H1 (cell line): ENCODE measurements around the gene ABCB11. TPM values are rescaled to one million over a fixed set of nuclear protein-coding genes. Genes with fewer than 3 reads are reported as not detected.
"Not testable (repeated sequence)": the region's sequence is repeated elsewhere in the genome, so short reads cannot be mapped to it uniquely, and the experiment has no call there.

Source experiments
- CTCF ChIA-PET: fragments of 300-600 bp; sonication (Branson Sonifier 250); formaldehyde crosslinking; loops from one replicate; lab custom pipeline; 2021; ENCODE audit not compliant: partially characterized antibody; lab: Charles Lee
- POLR2A ChIA-PET: fragments of 300-600 bp; sonication (Branson Sonifier 250); formaldehyde crosslinking; loops from one replicate; lab custom pipeline; 2021; ENCODE audit warnings: inconsistent platforms; ENCODE audit not compliant: partially characterized antibody; lab: Charles Lee
- DNase-seq, 2 experiments: peaks; one replicate each; pipeline versions ENCODE4 v3.0.0 to v3.0.0-alpha.2; 2010 to 2022; ENCODE audit warnings: low spot score in 2 of 2, low read depth in 1 of 2, mixed read lengths in 1 of 2
- FAIRE-seq: peaks from 2 replicates; lab custom pipeline; 2011; peaks lifted over from hg19 to GRCh38; lab: Jason Lieb, UNC
- H2AFZ ChIP-seq: 2 replicates; pipeline ENCODE4 v1.8.1; 2012; ENCODE audit warnings: low read length, inconsistent platforms
- H2AK5ac ChIP-seq: 2 replicates; pipeline ENCODE4 v1.6.1; 2013; ENCODE audit warnings: low read depth, low read length
- H2BK120ac ChIP-seq: replicated peaks from 2 replicates; pipeline ENCODE3; 2013; ENCODE audit warnings: low read depth, low read length, inconsistent platforms
- H2BK12ac ChIP-seq: 2 replicates; pipeline ENCODE4 v1.6.1; 2013; ENCODE audit warnings: low read depth, low read length
- H2BK15ac ChIP-seq: 2 replicates; pipeline ENCODE4 v1.6.1; 2013; ENCODE audit warnings: low read length
- H2BK20ac ChIP-seq: 2 replicates; pipeline ENCODE4 v1.6.1; 2013; ENCODE audit warnings: low read length
- H2BK5ac ChIP-seq: 2 replicates; pipeline ENCODE4 v1.6.1; 2013; ENCODE audit warnings: low read depth, low read length
- H3K14ac ChIP-seq: 2 replicates; pipeline ENCODE4 v1.6.1; 2013; ENCODE audit warnings: inconsistent platforms; ENCODE audit not compliant: insufficient read length
- H3K18ac ChIP-seq: 2 replicates; pipeline ENCODE4 v1.6.1; 2013; ENCODE audit warnings: low read length; ENCODE audit errors: extremely low read depth
- H3K23ac ChIP-seq: 2 replicates; pipeline ENCODE4 v1.6.1; 2013; ENCODE audit warnings: inconsistent platforms; ENCODE audit not compliant: insufficient read length
- H3K23me2 ChIP-seq: 2 replicates; pipeline ENCODE4 v1.6.1; 2013; ENCODE audit warnings: low read depth, low read length
- H3K27ac ChIP-seq: 2 replicates; pipeline ENCODE4 v1.6.1; 2011; ENCODE audit warnings: low read depth, low read length, inconsistent platforms
- H3K27me3 ChIP-seq, 4 experiments: replicated peaks in 1 of 4; 1 replicate in 1 of 4; 2 replicates in 3 of 4; pipeline versions ENCODE4 v1.6.1 to v1.8.1; 2011 to 2013; ENCODE audit warnings: low read length in 3 of 4, mild to moderate bottlenecking in 3 of 4, inconsistent platforms in 2 of 4, mixed read lengths in 2 of 4, moderate library complexity in 1 of 4; ENCODE audit not compliant: control insufficient read depth in 3 of 4, insufficient read depth in 3 of 4; ENCODE audit errors: extremely low read depth in 1 of 4
- H3K36me3 ChIP-seq, 4 experiments: 2 replicates each; pipeline versions ENCODE4 v1.6.1 to v1.8.1; 2011 to 2013; ENCODE audit warnings: mild to moderate bottlenecking in 4 of 4, low read length in 3 of 4, moderate library complexity in 2 of 4, control low read depth in 1 of 4, inconsistent platforms in 1 of 4; ENCODE audit not compliant: insufficient read depth in 4 of 4, control insufficient read depth in 2 of 4
- H3K4ac ChIP-seq: replicated peaks from 2 replicates; pipeline ENCODE3; 2013; ENCODE audit warnings: low read length, low read depth, mixed read lengths, inconsistent platforms; ENCODE audit not compliant: insufficient read length
- H3K4me1 ChIP-seq, 4 experiments: replicated peaks in 1 of 4; 1 replicate in 1 of 4; 2 replicates in 3 of 4; pipeline versions ENCODE4 v1.6.1 to v1.8.1; 2011 to 2013; ENCODE audit warnings: low read length in 3 of 4, inconsistent platforms in 2 of 4, mixed read lengths in 1 of 4; ENCODE audit not compliant: insufficient read depth in 4 of 4, control insufficient read depth in 3 of 4
- H3K4me2 ChIP-seq, 2 experiments: 2 replicates each; pipeline versions ENCODE4 v1.6.1 to v1.8.1; 2011 to 2013; ENCODE audit warnings: low read depth in 2 of 2, low read length in 2 of 2, control low read depth in 1 of 2, inconsistent platforms in 1 of 2, mild to moderate bottlenecking in 1 of 2; ENCODE audit not compliant: insufficient read depth in 1 of 2
- H3K4me3 ChIP-seq, 4 experiments: fragments of 200-600, 300-600 bp in 1 of 4; sonication (generic), shearing (Covaris generic), sonication (Bioruptor Twin) in 1 of 4; 2 replicates each; pipeline versions ENCODE4 v1.5.1 to v1.8.1; 2011 to 2016; ENCODE audit warnings: low read length in 4 of 4, low read depth in 3 of 4, control low read depth in 2 of 4, inconsistent platforms in 2 of 4, mild to moderate bottlenecking in 2 of 4, mixed read lengths in 1 of 4, moderate library complexity in 1 of 4; ENCODE audit not compliant: insufficient read depth in 2 of 4; ENCODE audit errors: extremely low read depth in 1 of 4
- H3K56ac ChIP-seq: replicated peaks from 2 replicates; pipeline ENCODE3; 2013; ENCODE audit warnings: low read depth, mild to moderate bottlenecking, mixed read lengths, low read length, inconsistent platforms; ENCODE audit not compliant: insufficient read length
- H3K79me1 ChIP-seq: 2 replicates; pipeline ENCODE4 v1.6.1; 2013; ENCODE audit warnings: low read depth, low read length, control low read depth
- H3K79me2 ChIP-seq, 2 experiments: 2 replicates each; pipeline versions ENCODE4 v1.6.1 to v1.8.1; 2012 to 2013; ENCODE audit warnings: low read length in 2 of 2, mild to moderate bottlenecking in 2 of 2, inconsistent platforms in 1 of 2; ENCODE audit not compliant: insufficient read depth in 2 of 2, control insufficient read depth in 1 of 2
- H3K9ac ChIP-seq, 4 experiments: replicated peaks in 1 of 4; 1 replicate in 1 of 4; 2 replicates in 3 of 4; pipeline versions ENCODE4 v1.6.1 to v1.8.1; 2011 to 2013; ENCODE audit warnings: low read depth in 3 of 4, low read length in 3 of 4, control low read depth in 2 of 4, mild to moderate bottlenecking in 2 of 4, moderate library complexity in 2 of 4, inconsistent platforms in 1 of 4; ENCODE audit errors: extremely low read depth in 1 of 4
- H3K9me3 ChIP-seq, 2 experiments: 2 replicates each; pipeline versions ENCODE4 v1.6.1 to v1.8.1; 2012 to 2013; ENCODE audit warnings: mild to moderate bottlenecking in 2 of 2, moderate library complexity in 2 of 2, control low read depth in 1 of 2, inconsistent platforms in 1 of 2, low read depth in 1 of 2, low read length in 1 of 2, mixed read lengths in 1 of 2; ENCODE audit not compliant: insufficient read depth in 2 of 2
- H4K20me1 ChIP-seq, 2 experiments: replicated peaks in 1 of 2; 2 replicates each; pipeline versions ENCODE3 to v1.8.1; 2011 to 2013; ENCODE audit warnings: inconsistent platforms in 2 of 2, low read length in 2 of 2, mild to moderate bottlenecking in 1 of 2; ENCODE audit not compliant: insufficient read depth in 2 of 2, control insufficient read depth in 1 of 2
- H4K5ac ChIP-seq: 2 replicates; pipeline ENCODE4 v1.6.1; 2013; ENCODE audit warnings: low read length, low read depth, mixed read lengths, inconsistent platforms; ENCODE audit not compliant: insufficient read length
- H4K8ac ChIP-seq: 2 replicates; pipeline ENCODE4 v1.8.0; 2013; ENCODE audit warnings: mild to moderate bottlenecking, moderate library complexity, low read length, inconsistent platforms; ENCODE audit not compliant: insufficient read depth; ENCODE audit errors: extremely low read depth
- H4K91ac ChIP-seq: replicated peaks from 2 replicates; pipeline ENCODE3; 2013; ENCODE audit warnings: low read length, mixed read lengths, inconsistent platforms; ENCODE audit not compliant: insufficient read length
- CBX8 ChIP-seq: fragments of 300-800, 300-1000 bp; sonication (generic); IDR thresholded peaks from 2 replicates; pipeline ENCODE4 v1.7.1; 2016; ENCODE audit warnings: low read depth, low read length, borderline replicate concordance
- CHD1 ChIP-seq: IDR thresholded peaks from 2 replicates; pipeline ENCODE4 v1.6.1; 2012; ENCODE audit warnings: low read depth, low read length, improper control_type of control experiment
- CHD2 ChIP-seq: IDR thresholded peaks from 2 replicates; pipeline ENCODE4 v1.6.1; 2012; ENCODE audit warnings: low read length, improper control_type of control experiment
- RNF2 ChIP-seq: fragments of 200-900, 300-1000 bp; sonication (generic); IDR thresholded peaks from 2 replicates; pipeline ENCODE4 v1.7.1; 2016; ENCODE audit warnings: borderline replicate concordance, low read depth, mild to moderate bottlenecking, antibody characterized with exemption, low read length; ENCODE audit not compliant: poor library complexity, severe bottlenecking; ENCODE audit errors: missing control alignments
- WGBS, 2 experiments: shearing (Covaris generic) in 1 of 2; methylation state at CpG; one replicate each; pipeline versions ENCODE4 v1.1.6 to v1.1.7; 2013 to 2015; ENCODE audit warnings: low lambda C conversion rate in 2 of 2, mixed read lengths in 2 of 2, inconsistent platforms in 1 of 2, low coverage in 1 of 2, missing lambda C conversion rate in 1 of 2; ENCODE audit not compliant: insufficient replicate concordance in 2 of 2, insufficient coverage in 1 of 2, insufficient read length in 1 of 2; ENCODE audit errors: extremely low coverage in 1 of 2, missing lambda C conversion rate in 1 of 2; 5-methylcytosine and 5-hydroxymethylcytosine counted together
- polyA plus RNA-seq, 7 experiments: library from polyadenylated mRNA; depleted of rRNA in 3 of 7; stranded (reverse) in 5 of 7; unstranded in 2 of 7; fragments of >200 nt in 5 of 7; fragments of 200-250 nt in 2 of 7; gene quantifications; 1 replicate in 5 of 7; 2 replicates in 1 of 7; 4 replicates in 1 of 7; pipeline versions ENCODE4 v1.2.1 to v1.2.3, GENCODE V29; 2011 to 2013; ENCODE audit warnings: missing spikeins in 2 of 7, mixed read lengths in 2 of 7
- total RNA-seq: library from RNA; stranded (reverse); fragmentation: NEBNext Ultra II Directional; extraction: Animal tissue kit (Norgen Biotek cat#: 25700); gene quantifications from 2 replicates; pipeline ENCODE4 v1.2.1, GENCODE V29; 2021

The ABCB11 gene
- total and polyA plus RNA-seq, 2 of the 8 experiments (the other 6 are each of a cell fraction or from before 2014, with no cell fraction given), result not detected

GRCh38 chr2:168874368-168875054 is 156.6 kb downstream of the ABCB11 start (continued):
- TF ChIP-seq RNF2 (no peak), CHD2 (no peak), CBX8 (no peak), CHD1 (no peak)
- TF ChIP-seq, all 59 proteins: peak for 0

DNA sequence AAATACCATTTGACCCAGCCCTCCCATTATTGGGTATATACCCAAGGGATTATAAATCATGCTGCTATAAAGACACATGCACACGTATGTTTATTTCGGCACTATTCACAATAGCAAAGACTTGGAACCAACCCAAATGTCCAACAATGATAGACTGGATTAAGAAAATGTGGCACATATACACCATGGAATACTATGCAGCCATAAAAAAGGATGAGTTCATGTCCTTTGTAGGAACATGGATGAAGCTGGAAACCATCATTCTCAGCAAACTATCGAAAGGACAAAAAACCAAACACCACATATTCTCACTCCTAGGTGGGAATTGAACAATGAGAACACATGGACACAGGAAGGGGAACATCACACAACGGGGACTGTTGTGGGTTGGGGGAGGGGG is 160.3 kb downstream of the ABCB11 start:
- WGBS, 2 experiments, result 97% methylated on average over 3 of the region's 4 CpGs; no CpG with 5 or more reads in 1 of the 2 experiments
- H3K9me3 ChIP-seq, H3K18ac ChIP-seq, H2BK15ac ChIP-seq, CTCF ChIA-PET, H3K79me1 ChIP-seq, H2BK20ac ChIP-seq, H3K4me3 ChIP-seq, H3K23me2 ChIP-seq, POLR2A ChIA-PET, H4K5ac ChIP-seq, H3K4me1 ChIP-seq, H2BK12ac ChIP-seq, H3K79me2 ChIP-seq, H3K14ac ChIP-seq, H2BK5ac ChIP-seq, H2AFZ ChIP-seq, H3K27me3 ChIP-seq, H4K91ac ChIP-seq, H3K27ac ChIP-seq, DNase-seq, FAIRE-seq, H4K8ac ChIP-seq, H3K23ac ChIP-seq, H3K4ac ChIP-seq, H4K20me1 ChIP-seq, H2AK5ac ChIP-seq, H3K4me2 ChIP-seq, H3K56ac ChIP-seq, H2BK120ac ChIP-seq, H3K9ac ChIP-seq: not testable (repeated sequence)
- peaks cover 0 to 13% (median 1%) of the 10 kb centered on the region in 4 experiments; a peak in 4 of 8 replicates for H3K36me3 ChIP-seq
